HG02623 (cell line): Measurements from ENCODE around the gene TROAP.
"Not testable (repeated sequence)": the region's sequence is repeated elsewhere in the genome, so short reads cannot be mapped to it uniquely, and the experiment has no call there.

ENCODE experiments used
- ATAC-seq: cut with Tn5 transposase; IDR thresholded peaks from one replicate; pipeline ENCODE4 v1.9.1; 2021; ENCODE audit warnings: moderate library complexity; ENCODE audit not compliant: unreplicated experiment

Gene TROAP

GRCh38 chr12:49366096-49366651 lies 43.1 kb downstream of the TROAP start:
- ATAC-seq, result peak; percentile 2

GRCh38 chr12:49366652-49367380 lies 43.8 kb downstream of the TROAP start:
- ATAC-seq, result peak; percentile 63

- ATAC-seq, result no peak
Measured at GRCh38 chr12:49367381-49368239, 44.6 kb downstream of the TROAP start, which contains the start of gene SPATS2. Gene SPATS2 (plus strand): TSS chr12:49367462. CDS start chr12:49461013, 93,551 bp downstream.

GRCh38 chr12:49368240-49368600 lies 45.2 kb downstream of the TROAP start:
- no peak for ATAC-seq

GRCh38 chr12:49369411-49370145 lies 46.5 kb downstream of the TROAP start:
- peak; percentile 31 for ATAC-seq

- no peak for ATAC-seq
Measured at GRCh38 chr12:49370539-49370938, 47.5 kb downstream of the TROAP start.

- no peak for ATAC-seq
Measured at GRCh38 chr12:49375406-49375805, 52.4 kb downstream of the TROAP start.

GRCh38 chr12:49377386-49377785 lies 54.3 kb downstream of the TROAP start:
- no peak for ATAC-seq

GRCh38 chr12:49380184-49380583 lies 57.1 kb downstream of the TROAP start:
- not testable (repeated sequence) for ATAC-seq
